ENCODE data around the gene POU2F3.

The POU2F3 gene

DNA sequence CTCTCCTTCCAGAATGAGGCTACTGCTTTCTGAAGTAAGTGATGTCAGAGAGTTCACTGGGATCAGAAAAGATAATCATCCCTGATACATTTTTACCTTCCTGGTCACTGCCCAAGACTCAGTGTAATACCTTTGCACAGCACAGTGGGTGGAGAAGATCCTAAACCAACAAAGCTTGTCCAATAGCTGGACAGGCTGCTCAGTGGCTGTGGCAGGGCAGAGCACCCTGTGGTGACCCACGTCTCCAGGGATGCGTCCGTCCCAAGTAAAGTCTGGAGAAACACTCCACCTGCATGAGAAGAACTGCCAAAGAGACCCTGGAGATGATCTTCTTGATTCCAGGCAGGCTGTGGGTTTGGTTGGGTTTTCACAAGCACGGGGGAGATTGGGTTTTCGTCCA, 54.2 kb downstream of the POU2F3 start:
- Histone ChIP-seq H2AFZ (ENCODE audit: low read length) (no peak overlapping the region), H3F3A (ENCODE audit: insufficient read depth, low read length) (no peaks in the 10 kb centered on the region), H3K4me2 (ENCODE audit: low read length) (no peak overlapping the region), H3K27me3 (ENCODE audit: insufficient read depth, low read length) (no peaks in the 10 kb centered on the region), H3K9me2 (ENCODE audit: low read depth, low read length) (no peaks in the 10 kb centered on the region), H3K9ac (ENCODE audit: low read length) (no peak overlapping the region), H3K4me1 (ENCODE audit: insufficient read depth, low read length, severe bottlenecking) (no peaks in the 10 kb centered on the region), H3K79me2 (ENCODE audit: insufficient read depth, low read length) (no peaks in the 10 kb centered on the region), H3K9me3 (ENCODE audit: low read length) (no peaks in the 10 kb centered on the region), H3K4me3 (ENCODE audit: low read depth, low read length, poor library complexity, severe bottlenecking) (no peak overlapping the region), H3K36me3 (ENCODE audit: insufficient read depth, low read length) (no peaks in the 10 kb centered on the region), H4K20me1 (ENCODE audit: insufficient read depth, low read length) (no peaks in the 10 kb centered on the region), H3K27ac (ENCODE audit: low read depth, low read length, poor library complexity, severe bottlenecking) (no peak overlapping the region)
- no peak for TF ChIP-seq EZH2 (IDR thresholded peaks at IDR 0.05; ENCODE audit: borderline replicate concordance, low read length)
- TF ChIP-seq, protein P1, sequence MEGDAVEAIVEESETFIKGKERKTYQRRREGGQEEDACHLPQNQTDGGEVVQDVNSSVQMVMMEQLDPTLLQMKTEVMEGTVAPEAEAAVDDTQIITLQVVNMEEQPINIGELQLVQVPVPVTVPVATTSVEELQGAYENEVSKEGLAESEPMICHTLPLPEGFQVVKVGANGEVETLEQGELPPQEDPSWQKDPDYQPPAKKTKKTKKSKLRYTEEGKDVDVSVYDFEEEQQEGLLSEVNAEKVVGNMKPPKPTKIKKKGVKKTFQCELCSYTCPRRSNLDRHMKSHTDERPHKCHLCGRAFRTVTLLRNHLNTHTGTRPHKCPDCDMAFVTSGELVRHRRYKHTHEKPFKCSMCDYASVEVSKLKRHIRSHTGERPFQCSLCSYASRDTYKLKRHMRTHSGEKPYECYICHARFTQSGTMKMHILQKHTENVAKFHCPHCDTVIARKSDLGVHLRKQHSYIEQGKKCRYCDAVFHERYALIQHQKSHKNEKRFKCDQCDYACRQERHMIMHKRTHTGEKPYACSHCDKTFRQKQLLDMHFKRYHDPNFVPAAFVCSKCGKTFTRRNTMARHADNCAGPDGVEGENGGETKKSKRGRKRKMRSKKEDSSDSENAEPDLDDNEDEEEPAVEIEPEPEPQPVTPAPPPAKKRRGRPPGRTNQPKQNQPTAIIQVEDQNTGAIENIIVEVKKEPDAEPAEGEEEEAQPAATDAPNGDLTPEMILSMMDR (IDR thresholded peaks at IDR 0.05; ENCODE audit: low read length), result no peak

DNA sequence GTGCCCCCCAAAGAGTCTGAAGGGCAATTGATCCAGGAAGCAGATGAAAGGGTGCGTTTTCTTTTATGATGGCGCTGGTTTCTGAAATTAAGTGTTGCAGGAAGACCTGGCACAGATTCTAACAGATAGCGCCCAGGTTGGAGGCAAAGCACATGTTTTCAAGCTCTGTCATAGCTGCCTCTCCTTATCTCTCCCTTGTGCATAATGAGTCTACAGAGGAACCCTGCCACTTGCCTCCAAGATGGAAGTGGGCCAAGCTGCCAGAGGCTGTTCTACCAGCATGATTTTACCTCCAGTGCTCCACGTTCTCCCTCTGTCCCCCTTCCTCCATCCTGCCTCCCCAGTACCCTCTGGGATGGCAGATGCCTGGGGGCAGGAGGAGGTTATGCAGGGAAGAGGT, 55.2 kb downstream of the POU2F3 start:
- Histone ChIP-seq H3K79me2 (ENCODE audit: insufficient read depth, low read length) (no peaks in the 10 kb centered on the region), H3K4me3 (ENCODE audit: low read depth, low read length, poor library complexity, severe bottlenecking) (no peak overlapping the region), H4K20me1 (ENCODE audit: insufficient read depth, low read length) (no peaks in the 10 kb centered on the region), H3K27me3 (ENCODE audit: insufficient read depth, low read length) (no peaks in the 10 kb centered on the region), H3K9me2 (ENCODE audit: low read depth, low read length) (no peaks in the 10 kb centered on the region), H2AFZ (ENCODE audit: low read length) (no peak overlapping the region), H3K9me3 (ENCODE audit: low read length) (no peaks in the 10 kb centered on the region), H3K4me1 (ENCODE audit: insufficient read depth, low read length, severe bottlenecking) (no peaks in the 10 kb centered on the region), H3K36me3 (ENCODE audit: insufficient read depth, low read length) (no peaks in the 10 kb centered on the region), H3K9ac (ENCODE audit: low read length) (no peak overlapping the region), H3K27ac (ENCODE audit: low read depth, low read length, poor library complexity, severe bottlenecking) (no peak overlapping the region), H3F3A (ENCODE audit: insufficient read depth, low read length) (no peaks in the 10 kb centered on the region), H3K4me2 (ENCODE audit: low read length) (no peak overlapping the region)
- no peak for TF ChIP-seq EZH2 (IDR thresholded peaks at IDR 0.05; ENCODE audit: borderline replicate concordance, low read length)
- TF ChIP-seq, protein P1 (IDR thresholded peaks at IDR 0.05; ENCODE audit: low read length), result no peak

DNA sequence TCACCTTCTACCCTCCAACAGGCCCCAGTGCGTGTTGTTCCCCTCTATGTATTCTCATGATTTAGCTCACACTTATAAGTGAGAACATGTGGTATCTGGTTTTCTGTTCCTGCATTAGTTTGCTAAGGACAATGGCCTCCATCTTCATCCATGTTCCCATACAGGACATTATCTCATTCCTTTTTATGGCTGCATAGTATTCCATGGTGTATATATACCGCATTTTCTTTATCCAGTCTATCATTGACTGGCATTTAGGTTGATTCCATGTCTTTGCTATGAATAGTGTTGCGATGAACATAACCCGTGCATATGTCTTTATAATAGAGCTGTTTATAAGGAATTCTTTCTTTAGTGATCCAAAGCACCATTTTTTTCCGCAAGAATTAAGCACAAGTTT, 56.6 kb downstream of the POU2F3 start:
- no peak overlapping the region for H2AFZ ChIP-seq (ENCODE audit: low read length)
- no peaks in the 10 kb centered on the region for H3K27me3 ChIP-seq (ENCODE audit: insufficient read depth, low read length)
- H3K4me2 ChIP-seq (ENCODE audit: low read length), result no peak overlapping the region
- no peaks in the 10 kb centered on the region for H3K9me2 ChIP-seq (ENCODE audit: low read depth, low read length)
- no peaks in the 10 kb centered on the region for H3K4me1 ChIP-seq (ENCODE audit: insufficient read depth, low read length, severe bottlenecking)
- no peaks in the 10 kb centered on the region for H3K79me2 ChIP-seq (ENCODE audit: insufficient read depth, low read length)
- no peaks in the 10 kb centered on the region for H3K36me3 ChIP-seq (ENCODE audit: insufficient read depth, low read length)
- no peaks in the 10 kb centered on the region for H4K20me1 ChIP-seq (ENCODE audit: insufficient read depth, low read length)
- no peaks in the 10 kb centered on the region for H3F3A ChIP-seq (ENCODE audit: insufficient read depth, low read length)
- TF ChIP-seq, protein P1 (IDR thresholded peaks at IDR 0.05; ENCODE audit: low read length), result no peak
- TF ChIP-seq EZH2 (IDR thresholded peaks at IDR 0.05; ENCODE audit: borderline replicate concordance, low read length), result no peak
- H3K27ac ChIP-seq (ENCODE audit: low read depth, low read length, poor library complexity, severe bottlenecking), result no peak overlapping the region
- no peak overlapping the region for H3K9ac ChIP-seq (ENCODE audit: low read length)
- no peaks in the 10 kb centered on the region for H3K9me3 ChIP-seq (ENCODE audit: low read length)
- H3K4me3 ChIP-seq (ENCODE audit: low read depth, low read length, poor library complexity, severe bottlenecking), result no peak overlapping the region

Data from OCI-LY1 (cell line).